IPS-18a (cell line): ENCODE measurements around the gene TMEM132D.

Experiments
- H3K27ac ChIP-seq: one replicate; pipeline ENCODE4 v1.5.1; 2013; ENCODE audit warnings: low read length
- H3K27me3 ChIP-seq: one replicate; pipeline ENCODE4 v1.6.1; 2013; ENCODE audit warnings: mild to moderate bottlenecking, low read length; ENCODE audit not compliant: control insufficient read depth, insufficient read depth
- H3K36me3 ChIP-seq: one replicate; pipeline ENCODE4 v1.6.1; 2013; ENCODE audit warnings: low read depth, low read length; ENCODE audit not compliant: control insufficient read depth
- H3K4me1 ChIP-seq: one replicate; pipeline ENCODE4 v1.6.1; 2013; ENCODE audit warnings: low read depth, low read length; ENCODE audit not compliant: control insufficient read depth
- H3K4me3 ChIP-seq: one replicate; pipeline ENCODE4 v1.5.1; 2013; ENCODE audit warnings: low read length
- H3K9ac ChIP-seq: one replicate; pipeline ENCODE4 v1.6.1; 2013; ENCODE audit warnings: mild to moderate bottlenecking, low read length, moderate library complexity
- H3K9me3 ChIP-seq: one replicate; pipeline ENCODE4 v1.6.1; 2013; ENCODE audit warnings: low read depth, low read length; ENCODE audit not compliant: control insufficient read depth

Gene TMEM132D

GRCh38 chr12:129101816-129102215 lies 802.0 kb downstream of the TMEM132D start:
- Histone ChIP-seq H3K9ac (no peak overlapping the region), H3K27me3 (no peaks in the 10 kb centered on the region), H3K4me3 (no peak overlapping the region), H3K9me3 (peaks cover 15% of the 10 kb centered on the region), H3K36me3 (no peaks in the 10 kb centered on the region), H3K27ac (no peak overlapping the region), H3K4me1 (no peaks in the 10 kb centered on the region)

DNA sequence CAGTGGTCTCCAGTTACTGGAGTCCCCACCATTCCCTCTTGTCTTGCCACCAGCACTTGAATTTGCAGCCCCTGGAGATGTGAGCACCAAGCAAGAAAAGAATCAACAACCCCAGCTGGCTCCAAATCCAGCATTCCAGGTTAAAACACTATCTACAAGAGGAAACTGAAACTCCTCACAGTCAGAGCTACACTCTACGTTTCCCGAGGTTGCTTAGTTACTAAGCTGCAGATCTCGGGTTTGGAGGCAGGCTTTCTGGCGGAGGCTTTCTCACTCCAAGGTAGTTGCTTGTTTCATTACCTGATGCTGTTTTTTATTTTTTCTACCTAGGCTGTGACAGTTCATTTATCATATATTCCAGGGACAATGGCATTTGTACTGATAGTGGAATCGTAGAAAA lies 802.4 kb downstream of the TMEM132D start:
- Histone ChIP-seq H3K4me1 (no peaks in the 10 kb centered on the region), H3K27me3 (no peaks in the 10 kb centered on the region), H3K27ac (no peak overlapping the region)

GRCh38 chr12:129097451-129097850 lies 806.4 kb downstream of the TMEM132D start:
- peaks cover 11% of the 10 kb centered on the region for H3K9me3 ChIP-seq
- no peak overlapping the region for H3K4me3 ChIP-seq
- no peak overlapping the region for H3K27ac ChIP-seq
- no peaks in the 10 kb centered on the region for H3K4me1 ChIP-seq
- no peak overlapping the region for H3K9ac ChIP-seq
- no peaks in the 10 kb centered on the region for H3K36me3 ChIP-seq
- no peaks in the 10 kb centered on the region for H3K27me3 ChIP-seq

More for the DNA sequence above, 802.4 kb downstream of the TMEM132D start:
- Histone ChIP-seq H3K9me3 (peaks cover 11% of the 10 kb centered on the region), H3K4me3 (no peak overlapping the region), H3K9ac (no peak overlapping the region), H3K36me3 (no peaks in the 10 kb centered on the region)

GRCh38 chr12:129096968-129097367 lies 806.9 kb downstream of the TMEM132D start:
- Histone ChIP-seq H3K36me3 (no peaks in the 10 kb centered on the region), H3K4me1 (no peaks in the 10 kb centered on the region), H3K27me3 (no peaks in the 10 kb centered on the region), H3K9me3 (peaks cover 8% of the 10 kb centered on the region), H3K4me3 (no peak overlapping the region), H3K27ac (no peak overlapping the region), H3K9ac (no peak overlapping the region)

DNA sequence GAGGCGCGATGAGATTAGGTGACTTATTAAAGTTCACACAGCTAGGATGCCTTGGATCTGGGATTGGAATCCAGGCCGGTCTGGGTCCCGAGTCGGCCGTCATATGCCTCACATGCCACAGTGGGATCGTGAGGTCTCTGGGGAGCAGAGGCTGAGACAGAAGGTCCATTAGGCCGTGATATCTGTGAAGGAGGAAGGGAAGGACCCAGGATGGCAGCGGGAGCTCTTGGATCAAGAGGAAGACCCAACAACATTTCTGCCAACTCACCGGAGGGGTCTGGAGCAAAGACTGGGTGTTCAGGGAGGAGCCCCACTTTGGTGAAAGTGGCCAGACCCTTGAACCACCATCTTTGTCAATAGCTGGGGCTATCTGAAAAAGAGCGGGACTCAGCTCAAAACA lies 807.6 kb downstream of the TMEM132D start:
- Histone ChIP-seq H3K9ac (no peak overlapping the region), H3K36me3 (no peaks in the 10 kb centered on the region), H3K27ac (no peak overlapping the region), H3K4me1 (no peaks in the 10 kb centered on the region), H3K27me3 (no peaks in the 10 kb centered on the region), H3K9me3 (peaks cover 8% of the 10 kb centered on the region), H3K4me3 (no peak overlapping the region)

DNA sequence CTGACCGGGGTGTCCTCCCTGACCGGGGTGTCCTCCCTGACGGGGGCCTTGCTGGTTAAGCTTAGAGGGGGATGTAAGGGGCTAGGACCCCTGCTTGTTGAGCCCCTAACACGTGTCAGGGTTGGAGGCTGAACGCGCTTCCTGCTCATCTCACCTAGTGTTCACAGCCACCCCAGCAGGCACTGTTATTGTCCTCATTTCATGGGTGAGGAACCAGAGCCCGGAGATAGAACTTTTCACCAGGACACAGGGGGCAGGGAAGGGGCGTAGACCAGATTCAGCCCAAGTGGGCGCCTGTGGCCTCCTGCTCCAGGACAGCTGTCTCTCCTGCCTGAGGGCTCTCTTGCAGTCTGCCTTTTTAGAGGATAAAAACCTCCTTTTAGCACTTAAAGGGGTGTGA lies 814.2 kb downstream of the TMEM132D start:
- H3K9ac ChIP-seq = no peak overlapping the region
- H3K27ac ChIP-seq = no peak overlapping the region
- H3K27me3 ChIP-seq = no peaks in the 10 kb centered on the region
- no peaks in the 10 kb centered on the region for H3K4me1 ChIP-seq
- peaks cover 11% of the 10 kb centered on the region for H3K9me3 ChIP-seq
- no peak overlapping the region for H3K4me3 ChIP-seq
- no peaks in the 10 kb centered on the region for H3K36me3 ChIP-seq

DNA sequence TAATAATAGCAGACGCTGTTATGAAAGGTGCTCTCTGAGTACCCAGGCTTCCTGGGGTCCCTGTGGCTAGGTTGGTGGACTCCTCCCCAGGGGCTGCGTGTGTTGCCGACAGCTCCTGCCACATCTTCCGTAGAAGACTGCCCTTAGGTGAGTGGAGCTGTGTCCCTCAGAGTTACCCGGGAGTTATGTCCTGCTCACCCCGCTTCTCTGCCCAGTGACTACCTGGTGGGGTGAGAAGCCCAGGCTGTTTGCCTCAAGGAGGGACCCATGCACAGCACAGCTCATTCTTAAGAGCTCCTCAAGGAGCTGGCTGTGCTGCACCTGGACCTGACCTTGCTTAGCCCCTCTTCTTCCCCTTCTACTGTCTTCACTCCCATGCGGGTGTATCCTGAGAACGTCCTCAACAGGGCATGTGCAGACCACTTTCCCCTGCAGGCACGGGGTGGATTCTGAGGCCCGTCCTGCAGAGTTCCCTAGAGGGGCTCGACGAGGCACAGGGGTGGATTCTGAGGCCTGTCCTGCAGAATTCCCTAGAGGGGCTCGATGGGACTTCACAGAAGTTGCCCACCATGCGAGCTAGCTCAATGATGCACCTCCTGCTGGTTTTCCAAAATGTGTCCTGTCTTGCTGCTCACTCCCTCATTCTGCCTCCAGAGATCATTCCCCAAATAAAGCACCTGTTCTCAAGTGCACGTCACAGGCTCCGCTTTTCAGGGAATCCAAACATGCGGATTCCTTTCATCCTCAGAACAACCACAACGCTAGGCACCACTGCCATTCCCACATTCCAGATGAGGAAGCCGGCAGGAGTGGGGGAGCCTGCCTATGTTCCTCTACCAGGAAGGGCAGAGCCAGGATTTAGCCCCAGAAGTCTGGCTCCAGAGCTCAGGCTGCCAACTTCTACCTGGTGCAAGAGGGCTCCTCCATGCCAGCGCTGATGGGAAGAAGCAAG lies 818.7 kb downstream of the TMEM132D start:
- H3K9ac ChIP-seq = no peak overlapping the region
- H3K27me3 ChIP-seq = no peaks in the 10 kb centered on the region
- H3K36me3 ChIP-seq = no peaks in the 10 kb centered on the region
- H3K9me3 ChIP-seq = peaks cover 11% of the 10 kb centered on the region
- no peak overlapping the region for H3K27ac ChIP-seq
- H3K4me1 ChIP-seq = no peaks in the 10 kb centered on the region
- no peak overlapping the region for H3K4me3 ChIP-seq

DNA sequence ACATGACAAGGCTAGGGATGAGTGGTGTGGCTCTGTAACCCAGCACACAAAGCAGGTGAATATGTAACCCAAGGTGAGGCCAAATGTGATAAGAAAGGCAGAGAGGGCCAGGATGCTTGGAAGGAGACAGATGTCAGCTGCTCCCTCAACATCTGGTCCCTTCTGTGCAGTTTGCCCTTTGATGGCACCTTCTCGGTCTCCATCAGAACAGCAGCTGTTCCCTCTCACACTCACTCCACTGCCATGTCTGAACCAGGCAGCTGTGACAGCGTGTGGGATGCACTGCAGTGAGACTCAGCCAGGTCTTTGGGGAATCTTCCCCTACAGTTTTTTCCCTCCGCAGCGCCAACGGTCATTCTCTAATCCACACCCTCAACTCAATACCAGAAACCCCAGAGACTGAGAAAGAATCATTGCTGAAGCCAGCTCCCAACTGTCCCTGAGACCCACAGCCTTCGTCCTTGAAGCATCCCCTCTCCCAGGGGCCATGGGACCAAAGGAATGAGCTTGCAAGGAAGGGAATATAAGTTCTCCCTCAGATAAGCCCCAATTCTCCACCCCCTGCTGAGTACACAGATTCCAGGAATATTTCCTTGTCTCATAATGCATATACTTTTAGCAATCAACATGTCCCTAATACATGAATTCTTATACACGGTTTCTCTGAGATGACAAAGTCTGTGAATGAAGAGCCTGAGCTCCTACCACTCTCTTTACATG lies 820.5 kb downstream of the TMEM132D start:
- Histone ChIP-seq H3K9me3 (peaks cover 11% of the 10 kb centered on the region), H3K9ac (no peak overlapping the region), H3K36me3 (no peaks in the 10 kb centered on the region), H3K27ac (no peak overlapping the region), H3K4me1 (no peaks in the 10 kb centered on the region), H3K27me3 (no peaks in the 10 kb centered on the region), H3K4me3 (no peak overlapping the region)

- H3K9ac ChIP-seq = no peak overlapping the region
- no peaks in the 10 kb centered on the region for H3K36me3 ChIP-seq
- no peaks in the 10 kb centered on the region for H3K4me1 ChIP-seq
- H3K27me3 ChIP-seq = no peaks in the 10 kb centered on the region
- no peak overlapping the region for H3K4me3 ChIP-seq
- no peak overlapping the region for H3K27ac ChIP-seq
- H3K9me3 ChIP-seq = peaks cover 15% of the 10 kb centered on the region
Measured at GRCh38 chr12:129082441-129082840, 821.4 kb downstream of the TMEM132D start.

DNA sequence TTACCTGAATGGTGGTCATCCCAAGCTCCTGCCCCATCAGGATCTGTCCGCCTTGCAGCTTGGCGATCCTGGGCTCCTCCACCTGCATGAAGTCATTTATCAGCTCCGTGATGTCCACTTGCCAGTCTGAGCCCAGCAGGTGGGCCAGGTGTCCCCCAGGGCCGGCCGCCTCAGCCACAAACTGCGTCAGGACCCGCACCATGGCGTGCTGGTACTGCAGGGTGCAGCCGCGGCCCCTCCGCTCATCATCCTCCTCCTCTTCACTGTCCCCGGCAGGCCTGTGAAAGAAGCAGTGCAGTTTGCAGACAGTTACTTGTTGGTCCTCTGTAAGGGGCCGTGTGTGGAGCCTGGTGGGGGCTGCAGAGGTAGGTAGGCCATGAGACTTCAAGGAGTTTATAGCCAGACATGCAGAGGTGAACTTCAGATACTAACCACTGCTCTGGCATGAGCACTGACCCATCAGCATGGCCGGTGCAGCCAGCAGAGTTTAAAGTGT lies 822.0 kb downstream of the TMEM132D start:
- Histone ChIP-seq H3K9me3 (peaks cover 16% of the 10 kb centered on the region), H3K27me3 (no peaks in the 10 kb centered on the region), H3K4me1 (no peaks in the 10 kb centered on the region), H3K9ac (no peak overlapping the region), H3K27ac (no peak overlapping the region), H3K4me3 (no peak overlapping the region), H3K36me3 (no peaks in the 10 kb centered on the region)

DNA sequence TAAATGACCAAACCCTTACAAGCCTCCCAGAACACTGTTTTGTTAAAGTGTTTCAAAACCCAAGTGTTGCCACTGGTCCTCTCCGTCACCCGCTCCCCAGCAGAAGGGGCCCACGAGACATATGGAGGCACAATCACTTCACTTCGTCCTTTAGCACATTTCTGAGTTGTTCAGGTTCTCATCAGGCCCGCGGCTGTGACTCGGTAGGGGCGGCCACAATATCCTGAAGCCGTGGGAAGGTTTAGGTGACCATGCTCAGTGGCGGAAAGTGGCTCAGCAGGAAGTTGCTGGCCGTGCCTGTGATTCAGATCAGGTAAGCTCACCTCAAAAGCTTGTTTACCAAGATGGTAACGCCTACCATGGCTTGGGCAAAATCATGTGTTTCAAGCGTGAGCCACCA lies 823.0 kb downstream of the TMEM132D start:
- H3K9ac ChIP-seq = no peak overlapping the region
- H3K4me3 ChIP-seq = no peak overlapping the region
- no peaks in the 10 kb centered on the region for H3K27me3 ChIP-seq
- H3K36me3 ChIP-seq = no peaks in the 10 kb centered on the region
- H3K4me1 ChIP-seq = no peaks in the 10 kb centered on the region
- H3K27ac ChIP-seq = no peak overlapping the region
- peaks cover 18% of the 10 kb centered on the region for H3K9me3 ChIP-seq
